Fibroblast of skin of left biceps (primary cell): ENCODE measurements around the gene DMRT1.

Source experiments
- DNase-seq, 2 experiments: peaks; one replicate each; pipeline ENCODE4 v3.0.0-alpha.2; 2013; ENCODE audit warnings: low read depth in 2 of 2

DMRT1 gene

GRCh38 chr9:922171-922570 is 80.7 kb downstream of the DMRT1 start:
- DNase-seq: no peak

GRCh38 chr9:922731-923130 is 81.2 kb downstream of the DMRT1 start:
- DNase-seq: no peak

GRCh38 chr9:926976-927375 is 85.5 kb downstream of the DMRT1 start:
- DNase-seq: no peak

GRCh38 chr9:928363-929042 is 87.0 kb downstream of the DMRT1 start:
- DNase-seq: no peak

GRCh38 chr9:929719-930118 is 88.2 kb downstream of the DMRT1 start:
- DNase-seq: no peak

GRCh38 chr9:933356-933755 is 91.9 kb downstream of the DMRT1 start:
- no peak for DNase-seq

GRCh38 chr9:935348-935965 is 94.0 kb downstream of the DMRT1 start:
- no peak for DNase-seq

GRCh38 chr9:942805-943580 is 101.5 kb downstream of the DMRT1 start:
- DNase-seq: no peak

- DNase-seq: no peak
Measured at GRCh38 chr9:947985-948384, 106.5 kb downstream of the DMRT1 start.

- no peak for DNase-seq
Measured at GRCh38 chr9:948497-948896, 107.0 kb downstream of the DMRT1 start.

- no peak for DNase-seq
Measured at GRCh38 chr9:950139-950538, 108.6 kb downstream of the DMRT1 start.

GRCh38 chr9:952546-952945 is 111.0 kb downstream of the DMRT1 start:
- DNase-seq: no peak

GRCh38 chr9:959105-959504 is 117.6 kb downstream of the DMRT1 start:
- DNase-seq: no peak

- no peak for DNase-seq
Measured at GRCh38 chr9:959914-960313, 118.4 kb downstream of the DMRT1 start.

GRCh38 chr9:962023-962422 is 120.5 kb downstream of the DMRT1 start:
- DNase-seq: no peak

GRCh38 chr9:965497-965896 is 124.0 kb downstream of the DMRT1 start:
- DNase-seq: no peak

- DNase-seq: no peak
Measured at GRCh38 chr9:966870-967269, 125.4 kb downstream of the DMRT1 start.

- no peak for DNase-seq
Measured at GRCh38 chr9:967436-967835, 125.9 kb downstream of the DMRT1 start.

- DNase-seq: no peak
Measured at GRCh38 chr9:967903-968641, 126.6 kb downstream of the DMRT1 start.

GRCh38 chr9:969310-970150 is 128.0 kb downstream of the DMRT1 start:
- DNase-seq: no peak
